Measurements from ENCODE around the gene MCC.

- TF ChIP-seq SP1 (IDR thresholded peaks at IDR 0.05), result no peak
- no peak for TF ChIP-seq FOXM1 (IDR thresholded peaks at IDR 0.05; ENCODE audit: borderline replicate concordance)
- no peak for TF ChIP-seq L3MBTL2 (conservative IDR thresholded peaks at IDR 0.05)
- no peak for TF ChIP-seq ELF4 (IDR thresholded peaks at IDR 0.05)
Observed at GRCh38 chr5:113218906-113219517, 269.2 kb downstream of the MCC start.
